Forelimb muscle (tissue), 1 donor: ENCODE measurements around the gene SLC25A27. TPM values are rescaled to one million over a fixed set of nuclear protein-coding genes. Genes with fewer than 3 reads are reported as not detected.

Source experiments
- DNase-seq: peaks from one replicate; pipeline ENCODE4 v3.0.0-alpha.2; 2013; ENCODE audit warnings: low read depth
- polyA plus RNA-seq: library from polyadenylated mRNA; unstranded; fragments of 120-200 nt; gene quantifications from one replicate; pipeline ENCODE4 v1.2.1, GENCODE V29; 2013; ENCODE audit not compliant: insufficient read length

SLC25A27 gene
- polyA plus RNA-seq, 1 donor, result 22.4 TPM

GRCh38 chr6:46715141-46715540, 62.4 kb downstream of the SLC25A27 start:
- DNase-seq, result no peak

GRCh38 chr6:46719099-46719498, 66.3 kb downstream of the SLC25A27 start:
- no peak for DNase-seq

GRCh38 chr6:46720401-46720800, 67.6 kb downstream of the SLC25A27 start:
- no peak for DNase-seq

Other genes starting within 250 kb of the SLC25A27 start
- 4.7 TPM for gene RCAN2, start 161.5 kb upstream of the SLC25A27 start, polyA plus RNA-seq
- gene CYP39A1, start 157 bp upstream of the SLC25A27 start, polyA plus RNA-seq, result 1.3 TPM
- 0.90 TPM for gene TDRD6, start 34.9 kb downstream of the SLC25A27 start, polyA plus RNA-seq
- 0.35 TPM for gene PLA2G7, start 82.4 kb downstream of the SLC25A27 start, polyA plus RNA-seq
- gene ANKRD66, start 94.0 kb downstream of the SLC25A27 start, polyA plus RNA-seq, result 0.39 TPM
- gene MEP1A, start 140.4 kb downstream of the SLC25A27 start, polyA plus RNA-seq, result not detected